CD14-positive monocyte (primary cell): ENCODE data around the gene APEX1. TPM values are rescaled to one million over a fixed set of nuclear protein-coding genes. Genes with fewer than 3 reads are reported as not detected.

Source experiments
- DNase-seq, 3 donors: peaks; one replicate each; pipeline ENCODE4 v3.0.0-alpha.2; 2011 to 2022
- H2AFZ ChIP-seq: 2 replicates; pipeline ENCODE4 v1.6.0; 2012; ENCODE audit warnings: mild to moderate bottlenecking, low read depth, low read length, inconsistent platforms; ENCODE audit not compliant: insufficient read depth, poor library complexity, severe bottlenecking
- H3K27ac ChIP-seq, 2 donors: 1 replicate in 1 of 2; 2 replicates in 1 of 2; pipeline ENCODE4 v1.5.1; 2012 to 2013; ENCODE audit warnings: low read length in 2 of 2, control low read depth in 1 of 2, inconsistent platforms in 1 of 2, low read depth in 1 of 2, mild to moderate bottlenecking in 1 of 2
- H3K27me3 ChIP-seq, 2 donors: one replicate each; pipeline versions ENCODE4 v1.6.0 to v1.6.1; 2011 to 2013; ENCODE audit warnings: low read length in 2 of 2; ENCODE audit not compliant: control insufficient read depth in 2 of 2, insufficient read depth in 2 of 2
- H3K36me3 ChIP-seq, 2 donors: replicated peaks in 1 of 2; 1 replicate in 1 of 2; 2 replicates in 1 of 2; pipeline versions ENCODE4 v1.5.1 to v1.6.1; 2012 to 2013; ENCODE audit warnings: low read length in 2 of 2, control low read depth in 1 of 2, inconsistent platforms in 1 of 2, mild to moderate bottlenecking in 1 of 2; ENCODE audit not compliant: insufficient read depth in 2 of 2, control insufficient read depth in 1 of 2
- H3K4me1 ChIP-seq, 2 donors: 1 replicate in 1 of 2; 2 replicates in 1 of 2; pipeline versions ENCODE4 v1.5.1 to v1.6.1; 2012 to 2013; ENCODE audit warnings: low read length in 2 of 2, control low read depth in 1 of 2, inconsistent platforms in 1 of 2, mild to moderate bottlenecking in 1 of 2, moderate library complexity in 1 of 2; ENCODE audit not compliant: insufficient read depth in 2 of 2, control insufficient read depth in 1 of 2
- H3K4me2 ChIP-seq: replicated peaks from 2 replicates; pipeline ENCODE3; 2012; ENCODE audit warnings: low read length, moderate library complexity, mild to moderate bottlenecking; ENCODE audit not compliant: poor library complexity, severe bottlenecking; ENCODE audit errors: extremely low read depth
- H3K4me3 ChIP-seq, 3 experiments: fragments of 200-600 bp in 1 of 3; sonication (generic) in 1 of 3; replicated peaks in 1 of 3; 1 replicate in 2 of 3; 2 replicates in 1 of 3; pipeline ENCODE4 v1.5.1; 2011 to 2013; ENCODE audit warnings: low read length in 3 of 3, mild to moderate bottlenecking in 3 of 3, control low read depth in 2 of 3, low read depth in 2 of 3, inconsistent platforms in 1 of 3, moderate library complexity in 1 of 3
- H3K79me2 ChIP-seq: 2 replicates; pipeline ENCODE4 v1.6.0; 2012; ENCODE audit warnings: mild to moderate bottlenecking, control low read depth, inconsistent platforms, low read length, moderate library complexity; ENCODE audit not compliant: insufficient read depth
- H3K9ac ChIP-seq: 2 replicates; pipeline ENCODE4 v1.6.0; 2017; ENCODE audit warnings: low read length, mild to moderate bottlenecking; ENCODE audit not compliant: insufficient read depth, poor library complexity, severe bottlenecking
- H3K9me3 ChIP-seq, 2 donors: replicated peaks in 1 of 2; 1 replicate in 1 of 2; 2 replicates in 1 of 2; pipeline versions ENCODE4 v1.5.1 to v1.6.1; 2012 to 2013; ENCODE audit warnings: low read length in 2 of 2, control low read depth in 1 of 2; ENCODE audit not compliant: control insufficient read depth in 1 of 2, insufficient read depth in 1 of 2
- H4K20me1 ChIP-seq: 2 replicates; pipeline ENCODE4 v1.6.0; 2012; ENCODE audit warnings: mild to moderate bottlenecking, low read length, control low read depth, moderate library complexity; ENCODE audit not compliant: insufficient read depth
- H3K27ac Mint-ChIP-seq, 7 donors: one replicate each; pipeline ENCODE4 v1.8.0; 2020; ENCODE audit warnings: mild to moderate bottlenecking in 7 of 7, mixed read lengths in 7 of 7, moderate library complexity in 6 of 7, inconsistent platforms in 2 of 7
- H3K27me3 Mint-ChIP-seq, 3 donors: one replicate each; pipeline ENCODE4 v1.8.0; 2021 to 2022; ENCODE audit warnings: low read depth in 3 of 3, mild to moderate bottlenecking in 3 of 3, mixed read lengths in 3 of 3, moderate library complexity in 3 of 3, inconsistent platforms in 1 of 3
- H3K36me3 Mint-ChIP-seq, 2 donors: one replicate each; pipeline ENCODE4 v1.8.0; 2020; ENCODE audit warnings: mixed read lengths in 2 of 2, inconsistent platforms in 1 of 2, mild to moderate bottlenecking in 1 of 2
- H3K4me1 Mint-ChIP-seq: one replicate; pipeline ENCODE4 v1.8.0; 2020; ENCODE audit warnings: mild to moderate bottlenecking, mixed read lengths
- H3K4me3 Mint-ChIP-seq, 2 donors: one replicate each; pipeline ENCODE4 v1.8.0; 2020; ENCODE audit warnings: mild to moderate bottlenecking in 2 of 2, mixed read lengths in 2 of 2, moderate library complexity in 1 of 2
- H3K9me3 Mint-ChIP-seq, 7 donors: one replicate each; pipeline ENCODE4 v1.8.0; 2020 to 2022; ENCODE audit warnings: mixed read lengths in 7 of 7, mild to moderate bottlenecking in 6 of 7, moderate library complexity in 6 of 7, inconsistent platforms in 2 of 7
- CTCF ChIP-seq: fragments of 200-600 bp; IDR thresholded peaks from one replicate; pipeline ENCODE4 v1.8.0; 2022; ENCODE audit warnings: antibody characterized with exemption, mild to moderate bottlenecking
- WGBS: methylation state at CpG from one replicate; pipeline ENCODE4 v1.1.5; 2013; ENCODE audit warnings: missing lambda C conversion rate; ENCODE audit not compliant: insufficient coverage; 5-methylcytosine and 5-hydroxymethylcytosine counted together
- intact Hi-C, 2 donors: fragments of 100-400 bp; cut with micrococcal nuclease; formaldehyde crosslinking; loops; one replicate each; pipeline versions ENCODE4 v1.15.0 to v1.15.1; 2023
- polyA plus RNA-seq, 3 donors: library from polyadenylated mRNA; depleted of rRNA in 1 of 3; unstranded in 2 of 3; stranded (reverse) in 1 of 3; fragments of 300-500 nt in 2 of 3; fragments of >200 nt in 1 of 3; fragmentation: Illumina TruSeq in 2 of 3; gene quantifications; 1 replicate in 2 of 3; 2 replicates in 1 of 3; pipeline ENCODE4 v1.2.3, GENCODE V29; 2012 to 2021

APEX1 gene
- polyA plus RNA-seq, 3 donors, result 69.7 to 208 (median 85.4) TPM

GRCh38 chr14:20477211-20477876, 22.3 kb downstream of the APEX1 start:
- H3K36me3 ChIP-seq, result peaks cover 53 to 72% of the 10 kb centered on the region in 2 donors
- peaks cover 23% of the 10 kb centered on the region in 2 donors for H3K4me1 ChIP-seq
- no peak overlapping the region for H2AFZ ChIP-seq
- H3K79me2 ChIP-seq, result peaks cover 35% of the 10 kb centered on the region
- no peak for TF ChIP-seq CTCF
- H3K9me3 ChIP-seq, result no peaks in the 10 kb centered on the region
- intact Hi-C loops, result loop anchor here in 1 of 2 donors (10.0 kb wide), 1 partner anchor 207 kb away; the partner anchor contains the start of genes ANG and RNASE4
- peak overlapping the region in 1 of 3 experiments; percentile 51 for H3K4me3 ChIP-seq
- peak overlapping the region; percentile 65 for H3K4me2 ChIP-seq
- DNase-seq, result peak in 2 of 3 donors; percentile 47 to 63
- peaks cover 38% of the 10 kb centered on the region for H3K4me1 Mint-ChIP-seq
- H3K27ac Mint-ChIP-seq, result peak overlapping the region; percentile 83 to 93 (median 89)
- peak overlapping the region; percentile 21 to 66 for H3K4me3 Mint-ChIP-seq
- peak overlapping the region; percentile 6 for H3K9ac ChIP-seq
- H3K27me3 Mint-ChIP-seq, result no peaks in the 10 kb centered on the region
- H3K27me3 ChIP-seq, result no peaks in the 10 kb centered on the region
- peaks cover 33% of the 10 kb centered on the region for H4K20me1 ChIP-seq
- H3K27ac ChIP-seq, result peak overlapping the region; percentile 18 to 69
- WGBS, result no CpG with 5 or more reads among the region's 1 CpG
- H3K36me3 Mint-ChIP-seq, result peaks cover 68 to 79% of the 10 kb centered on the region in 2 donors
- no peaks in the 10 kb centered on the region for H3K9me3 Mint-ChIP-seq

GRCh38 chr14:20478894-20479293, 23.9 kb downstream of the APEX1 start:
- peaks cover 19% of the 10 kb centered on the region for H4K20me1 ChIP-seq
- DNase-seq, result no peak
- H3K27me3 ChIP-seq, result no peaks in the 10 kb centered on the region
- TF ChIP-seq CTCF, result no peak
- Mint-ChIP-seq H3K9me3 (no peaks in the 10 kb centered on the region), H3K27ac (no peak overlapping the region), H3K4me1 (peaks cover 31% of the 10 kb centered on the region), H3K4me3 (no peak overlapping the region), H3K36me3 (peaks cover 53 to 64% of the 10 kb centered on the region in 2 donors), H3K27me3 (peaks cover 0 to 2% (median 0%) of the 10 kb centered on the region in 3 donors)
- H3K36me3 ChIP-seq, result peaks cover 37 to 56% of the 10 kb centered on the region in 2 donors
- H3K27ac ChIP-seq, result no peak overlapping the region
- H2AFZ ChIP-seq, result no peak overlapping the region
- no peak overlapping the region for H3K9ac ChIP-seq
- H3K4me1 ChIP-seq, result peaks cover 22 to 23% of the 10 kb centered on the region in 2 donors
- no peak overlapping the region for H3K4me3 ChIP-seq
- no CpG with 5 or more reads among the region's 2 CpGs for WGBS
- intact Hi-C loops, result loop anchor here in 1 of 2 donors (10.0 kb wide), 1 partner anchor 206 kb away; the partner anchor contains the start of genes ANG and RNASE4
- no peak overlapping the region for H3K4me2 ChIP-seq
- H3K79me2 ChIP-seq, result peaks cover 20% of the 10 kb centered on the region
- no peaks in the 10 kb centered on the region for H3K9me3 ChIP-seq
